Measurements from ENCODE around the gene PPP3CA. TPM values are rescaled to one million over a fixed set of nuclear protein-coding genes. Genes with fewer than 3 reads are reported as not detected.

PPP3CA gene
- total RNA-seq, 1 experiment from 2014 or later = 133 TPM

GRCh38 chr4:101279377-101279871 is 67.9 kb downstream of the PPP3CA start:
- Histone ChIP-seq H3K9me2 (ENCODE audit: insufficient read depth) (no peaks in the 10 kb centered on the region), H3K9ac (ENCODE audit: low read length) (no peak overlapping the region), H3K4me2 (ENCODE audit: low read length) (no peak overlapping the region), H3K36me3 (ENCODE audit: control insufficient read depth in 1 of 2, insufficient read depth in 2 of 2, low read length in 2 of 2) (no peaks in the 10 kb centered on the region), H3K9me3 (ENCODE audit: control insufficient read depth in 1 of 2, insufficient read depth in 1 of 2, low read depth in 1 of 2, low read length in 2 of 2) (no peaks in the 10 kb centered on the region), H3K27me3 (ENCODE audit: insufficient read depth, low read length) (no peaks in the 10 kb centered on the region), H3K27ac (ENCODE audit: low read depth, low read length) (no peak overlapping the region), H4K20me1 (ENCODE audit: insufficient read depth) (peaks cover 5% of the 10 kb centered on the region; the same call in 1 of the 2 replicates), H3K4me1 (ENCODE audit: control insufficient read depth in 1 of 2, insufficient read depth in 2 of 2, low read length in 2 of 2) (peaks cover 4% of the 10 kb centered on the region in 2 experiments; a peak in 2 of 4 replicates), H3K4me3 (replicated peaks in 1 of 2; ENCODE audit: low read depth in 1 of 2, low read length in 2 of 2) (no peak overlapping the region), H2AFZ (ENCODE audit: low read depth, low read length, poor library complexity, severe bottlenecking) (no peak overlapping the region), H3K79me2 (ENCODE audit: insufficient read depth, low read length) (peaks cover 75% of the 10 kb centered on the region)
- ChIA-PET POLR2A (no interaction called here), CTCF (no interaction called here), RAD21 (ENCODE audit: low non-redundant PET in 1 of 2, low total read pairs in 2 of 2, uncharacterized antibody in 2 of 2, unreplicated experiment in 2 of 2) (no interaction called here)
- ATAC-seq (no peak), DNase-seq (ENCODE audit: low read depth, low spot score) (no peak)
- TF ChIP-seq REST (IDR thresholded peaks at IDR 0.05; ENCODE audit: low read depth) (no peak), ELF1 (IDR thresholded peaks at IDR 0.05; ENCODE audit: borderline replicate concordance, low read depth) (no peak), JUND (IDR thresholded peaks at IDR 0.05) (0 out of 2 replicates have a peak, but pooled peaks have one; percentile 6)
- no TSS peak for BruUV-seq (replicated peaks)
- intact Hi-C loops (cut with micrococcal nuclease) = no loop called here

- Histone ChIP-seq H2AFZ (ENCODE audit: low read depth, low read length, poor library complexity, severe bottlenecking) (no peak overlapping the region), H3K79me2 (ENCODE audit: insufficient read depth, low read length) (peaks cover 69% of the 10 kb centered on the region), H3K9ac (ENCODE audit: low read length) (no peak overlapping the region), H3K27me3 (ENCODE audit: insufficient read depth, low read length) (no peaks in the 10 kb centered on the region), H4K20me1 (ENCODE audit: insufficient read depth) (peaks cover 5% of the 10 kb centered on the region; the same call in 1 of the 2 replicates), H3K4me1 (ENCODE audit: control insufficient read depth in 1 of 2, insufficient read depth in 2 of 2, low read length in 2 of 2) (peaks cover 4% of the 10 kb centered on the region in 2 experiments; a peak in 2 of 4 replicates), H3K27ac (ENCODE audit: low read depth, low read length) (no peak overlapping the region), H3K36me3 (ENCODE audit: control insufficient read depth in 1 of 2, insufficient read depth in 2 of 2, low read length in 2 of 2) (no peaks in the 10 kb centered on the region), H3K9me2 (ENCODE audit: insufficient read depth) (no peaks in the 10 kb centered on the region), H3K9me3 (ENCODE audit: control insufficient read depth in 1 of 2, insufficient read depth in 1 of 2, low read depth in 1 of 2, low read length in 2 of 2) (no peaks in the 10 kb centered on the region), H3K4me3 (replicated peaks in 1 of 2; ENCODE audit: low read depth in 1 of 2, low read length in 2 of 2) (no peak overlapping the region), H3K4me2 (ENCODE audit: low read length) (no peak overlapping the region)
- no TSS peak for BruUV-seq (replicated peaks)
- DNase-seq (ENCODE audit: low read depth, low spot score) (no peak), ATAC-seq (no peak)
- ChIA-PET CTCF (no interaction called here), POLR2A (interaction anchor here (0.7 kb wide), 1 partner anchor 147 kb away, joined by 4 read pairs; no protein-coding TSS in a partner anchor), RAD21 (ENCODE audit: low non-redundant PET in 1 of 2, low total read pairs in 2 of 2, uncharacterized antibody in 2 of 2, unreplicated experiment in 2 of 2) (interaction anchor here in 1 of 2 experiments (0.6 kb wide), 1 partner anchor 107 kb away, joined by 3 read pairs; no protein-coding TSS in a partner anchor)
- intact Hi-C loops (cut with micrococcal nuclease) = no loop called here
- TF ChIP-seq ZBTB33 (IDR thresholded peaks at IDR 0.05; ENCODE audit: extremely low read depth, insufficient replicate concordance, low read length) = no peak
- no peak for TF ChIP-seq JUND (IDR thresholded peaks at IDR 0.05)
- no peak for TF ChIP-seq REST (IDR thresholded peaks at IDR 0.05; ENCODE audit: low read depth)
- no peak for TF ChIP-seq EZH2 (IDR thresholded peaks at IDR 0.05)
- no peak for TF ChIP-seq CEBPB (IDR thresholded peaks at IDR 0.05; ENCODE audit: low read depth)
- TF ChIP-seq EZH2phosphoT487 (IDR thresholded peaks at IDR 0.05; ENCODE audit: borderline replicate concordance) = no peak
- TF ChIP-seq RAD21 (IDR thresholded peaks at IDR 0.05; ENCODE audit: low read depth) = no peak
- TF ChIP-seq EGR1 (IDR thresholded peaks at IDR 0.05; ENCODE audit: low read depth) = no peak
- no peak for TF ChIP-seq ELF1 (IDR thresholded peaks at IDR 0.05; ENCODE audit: borderline replicate concordance, low read depth)
- TF ChIP-seq SIN3A (IDR thresholded peaks at IDR 0.05; ENCODE audit: low read depth) = no peak
These were observed 69.7 kb downstream of the PPP3CA start for GRCh38 chr4:101277671-101278070.

Data from HCT116 (cell line).